Activated CD4-positive, CD25-positive, alpha-beta regulatory T cell treated with anti-CD3 and anti-CD28 coated beads, Interleukin-2, amount 50 U/mL, for 24 hours (primary cell): Measurements from ENCODE around the gene EDN3.

Experiments used
- ATAC-seq, 2 donors: fragments of 150-1000 bp; cut with Tn5 transposase; one replicate each; pipeline ENCODE4 v1.10.0; 2021; ENCODE audit warnings: mild to moderate bottlenecking in 1 of 2, moderate library complexity in 1 of 2

Gene EDN3

GRCh38 chr20:59371431-59371830 lies 71.0 kb downstream of the EDN3 start:
- ATAC-seq, result no peak

GRCh38 chr20:59374261-59374660 lies 73.8 kb downstream of the EDN3 start:
- no peak for ATAC-seq

GRCh38 chr20:59375541-59375940 lies 75.1 kb downstream of the EDN3 start:
- no peak for ATAC-seq
